RWPE2 (cell line): Measurements from ENCODE around the gene DAB2.

ENCODE experiments used
- ATAC-seq: fragments of 200-7000 bp; cut with Tn5 transposase; 3 replicates; pipeline ENCODE4 v1.9.1; 2021; ENCODE audit warnings: low read depth
- DNase-seq: peaks from one replicate; pipeline ENCODE4 v3.0.0-alpha.2; 2020; ENCODE audit warnings: low spot score
- H3K27ac ChIP-seq: fragments of 450-650 bp; 2 replicates; pipeline ENCODE4 v1.5.1; 2017; ENCODE audit warnings: mild to moderate bottlenecking; ENCODE audit not compliant: poor library complexity, severe bottlenecking
- H3K27me3 ChIP-seq: fragments of 250-450 bp; sonication (Bioruptor Pico); 2 replicates; pipeline ENCODE4 v1.5.1; 2021; ENCODE audit warnings: mild to moderate bottlenecking, moderate library complexity; ENCODE audit not compliant: insufficient read depth, poor library complexity, severe bottlenecking
- H3K36me3 ChIP-seq: fragments of 250-450 bp; sonication (Bioruptor Pico); 2 replicates; pipeline ENCODE4 v1.5.1; 2020; ENCODE audit warnings: low read depth, mild to moderate bottlenecking, moderate library complexity
- H3K4me1 ChIP-seq: fragments of 250-450 bp; sonication (Bioruptor Pico); 2 replicates; pipeline ENCODE4 v1.5.1; 2021; ENCODE audit warnings: mild to moderate bottlenecking, moderate library complexity; ENCODE audit not compliant: insufficient read depth, poor library complexity, severe bottlenecking
- H3K4me3 ChIP-seq: fragments of 250-450 bp; sonication (Bioruptor Pico); 2 replicates; pipeline ENCODE4 v1.5.1; 2021; ENCODE audit warnings: mild to moderate bottlenecking, moderate library complexity; ENCODE audit not compliant: severe bottlenecking
- H3K9me3 ChIP-seq: fragments of 250-450 bp; sonication (Bioruptor Pico); 2 replicates; pipeline ENCODE4 v1.5.1; 2021; ENCODE audit warnings: mild to moderate bottlenecking, moderate library complexity; ENCODE audit not compliant: severe bottlenecking
- CTCF ChIP-seq: fragments of 450-650 bp; IDR thresholded peaks from one replicate; pipeline ENCODE4 v1.5.1; 2017; ENCODE audit warnings: mild to moderate bottlenecking, moderate library complexity; ENCODE audit not compliant: poor library complexity, severe bottlenecking

The DAB2 gene

GRCh38 chr5:39449591-39449990 is 24.8 kb upstream of the DAB2 start:
- Histone ChIP-seq H3K27me3 (no peaks in the 10 kb centered on the region), H3K4me3 (no peak overlapping the region), H3K4me1 (no peaks in the 10 kb centered on the region), H3K9me3 (no peaks in the 10 kb centered on the region), H3K27ac (no peak overlapping the region), H3K36me3 (no peaks in the 10 kb centered on the region)
- TF ChIP-seq CTCF, result no peak
- DNase-seq, result no peak
- ATAC-seq, result no peak

- TF ChIP-seq CTCF, result no peak
- H3K27ac ChIP-seq, result no peak overlapping the region
These were observed 23.8 kb upstream of the DAB2 start for GRCh38 chr5:39448506-39449128.

GRCh38 chr5:39447968-39448367 is 23.2 kb upstream of the DAB2 start:
- Histone ChIP-seq H3K4me3 (no peak overlapping the region), H3K9me3 (no peaks in the 10 kb centered on the region), H3K27me3 (no peaks in the 10 kb centered on the region), H3K4me1 (no peaks in the 10 kb centered on the region), H3K27ac (no peak overlapping the region), H3K36me3 (no peaks in the 10 kb centered on the region)
- no peak for TF ChIP-seq CTCF
- no peak for DNase-seq
- no peak for ATAC-seq

More at GRCh38 chr5:39448506-39449128, 23.8 kb upstream of the DAB2 start:
- Histone ChIP-seq H3K9me3 (no peaks in the 10 kb centered on the region), H3K27me3 (no peaks in the 10 kb centered on the region), H3K4me1 (no peaks in the 10 kb centered on the region), H3K36me3 (no peaks in the 10 kb centered on the region), H3K4me3 (no peak overlapping the region)
- ATAC-seq (no peak), DNase-seq (no peak)

- H3K36me3 ChIP-seq, result no peaks in the 10 kb centered on the region
These were observed 22.3 kb upstream of the DAB2 start for GRCh38 chr5:39447059-39447458.

More at GRCh38 chr5:39447059-39447458, 22.3 kb upstream of the DAB2 start:
- no peak overlapping the region for H3K27ac ChIP-seq
- H3K4me1 ChIP-seq, result no peaks in the 10 kb centered on the region
- ATAC-seq (no peak), DNase-seq (no peak)
- TF ChIP-seq CTCF, result no peak
- H3K4me3 ChIP-seq, result no peak overlapping the region
- no peaks in the 10 kb centered on the region for H3K27me3 ChIP-seq
- no peaks in the 10 kb centered on the region for H3K9me3 ChIP-seq
